Mucosa of stomach (tissue), 1 donor: ENCODE results near the gene ATP9B.

Experiments used
- H3K27me3 ChIP-seq: one replicate; pipeline ENCODE4 v1.7.0; 2013; ENCODE audit warnings: mild to moderate bottlenecking, low read length; ENCODE audit not compliant: control insufficient read depth, insufficient read depth
- H3K36me3 ChIP-seq: one replicate; pipeline ENCODE4 v1.7.0; 2013; ENCODE audit warnings: low read length; ENCODE audit not compliant: control insufficient read depth, insufficient read depth
- H3K4me1 ChIP-seq: one replicate; pipeline ENCODE4 v1.7.0; 2013; ENCODE audit warnings: mild to moderate bottlenecking, low read length; ENCODE audit not compliant: control insufficient read depth, insufficient read depth
- H3K4me3 ChIP-seq: one replicate; pipeline ENCODE4 v1.7.0; 2013; ENCODE audit warnings: low read length
- H3K9ac ChIP-seq: one replicate; pipeline ENCODE4 v1.7.0; 2013; ENCODE audit warnings: mild to moderate bottlenecking, low read length, moderate library complexity
- H3K9me3 ChIP-seq: one replicate; pipeline ENCODE4 v1.7.0; 2013; ENCODE audit warnings: mild to moderate bottlenecking, low read length, moderate library complexity; ENCODE audit not compliant: control insufficient read depth
- donor health status: Pancreatic carcinoma.

Gene ATP9B

GRCh38 chr18:79334496-79335233, 265.5 kb downstream of the ATP9B start:
- Histone ChIP-seq H3K4me3 (no peak overlapping the region), H3K36me3 (peaks cover 5% of the 10 kb centered on the region), H3K9ac (no peak overlapping the region), H3K9me3 (no peaks in the 10 kb centered on the region), H3K27me3 (no peaks in the 10 kb centered on the region), H3K4me1 (no peaks in the 10 kb centered on the region)

DNA sequence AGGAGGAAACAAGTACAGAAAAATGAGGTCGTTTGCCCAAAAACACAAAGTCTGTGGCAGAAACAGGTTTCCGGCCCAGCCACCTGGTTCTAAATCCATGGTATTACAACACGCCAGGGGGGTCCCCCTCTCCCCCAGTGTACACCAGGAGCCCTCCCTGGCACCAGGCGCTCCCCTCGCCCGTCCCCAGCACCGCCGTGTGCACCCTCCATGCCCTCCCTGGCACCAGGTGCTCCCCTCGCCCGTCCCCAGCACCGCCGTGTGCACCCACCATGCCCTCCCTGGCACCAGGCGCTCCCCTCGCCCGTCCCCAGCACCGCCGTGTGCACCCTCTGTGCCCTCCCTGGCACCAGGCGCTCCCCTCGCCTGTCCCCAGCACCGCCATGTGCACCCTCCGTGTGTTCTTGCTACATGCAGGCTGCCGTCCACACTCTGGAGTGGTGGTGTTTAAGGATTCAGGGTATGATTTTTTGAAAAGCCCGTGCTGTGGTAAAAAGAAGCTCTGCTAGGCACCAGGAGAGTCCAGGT, 266.7 kb downstream of the ATP9B start:
- H3K9ac ChIP-seq: no peak overlapping the region
- no peaks in the 10 kb centered on the region for H3K4me1 ChIP-seq
- no peaks in the 10 kb centered on the region for H3K27me3 ChIP-seq
- no peaks in the 10 kb centered on the region for H3K9me3 ChIP-seq
- H3K4me3 ChIP-seq: no peak overlapping the region
- H3K36me3 ChIP-seq: peaks cover 5% of the 10 kb centered on the region

DNA sequence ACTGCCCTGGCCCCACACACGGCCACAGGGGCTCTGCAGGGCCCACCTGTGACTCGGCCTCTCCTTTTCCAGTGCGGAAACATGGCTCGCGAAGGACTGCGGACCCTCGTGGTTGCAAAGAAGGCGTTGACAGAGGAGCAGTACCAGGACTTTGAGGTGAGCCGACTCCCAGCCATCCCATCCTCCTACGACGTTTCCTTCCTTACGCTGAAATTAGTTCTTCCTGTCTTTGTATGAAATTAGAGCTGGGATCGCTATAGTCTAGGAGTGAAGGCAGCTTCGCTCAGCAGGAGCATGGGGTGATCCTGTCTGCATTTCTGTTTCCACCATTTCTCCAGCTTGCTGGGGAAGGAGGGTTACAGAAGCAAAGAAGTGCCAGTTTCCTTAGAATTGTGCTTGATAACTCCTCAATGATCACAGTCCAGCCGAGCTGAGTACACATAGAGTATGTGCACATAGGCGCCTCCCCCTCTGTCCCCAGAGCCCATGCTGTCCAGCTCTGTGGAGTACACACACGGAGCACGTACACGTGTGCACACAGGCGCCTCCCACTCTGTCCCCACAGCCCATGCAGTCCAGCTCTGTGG, 267.5 kb downstream of the ATP9B start:
- Histone ChIP-seq H3K36me3 (peaks cover 5% of the 10 kb centered on the region), H3K4me1 (no peaks in the 10 kb centered on the region), H3K9ac (no peak overlapping the region), H3K4me3 (no peak overlapping the region), H3K9me3 (no peaks in the 10 kb centered on the region), H3K27me3 (no peaks in the 10 kb centered on the region)

- H3K9me3 ChIP-seq: no peaks in the 10 kb centered on the region
- H3K9ac ChIP-seq: no peak overlapping the region
- peaks cover 5% of the 10 kb centered on the region for H3K36me3 ChIP-seq
These were observed 268.0 kb downstream of the ATP9B start for GRCh38 chr18:79337184-79337583.

GRCh38 chr18:79337620-79338019, 268.4 kb downstream of the ATP9B start:
- no peak overlapping the region for H3K9ac ChIP-seq
- no peaks in the 10 kb centered on the region for H3K27me3 ChIP-seq
- H3K9me3 ChIP-seq: no peaks in the 10 kb centered on the region
- no peak overlapping the region for H3K4me3 ChIP-seq
- H3K4me1 ChIP-seq: no peaks in the 10 kb centered on the region
- peaks cover 5% of the 10 kb centered on the region for H3K36me3 ChIP-seq

More at GRCh38 chr18:79337184-79337583, 268.0 kb downstream of the ATP9B start:
- H3K4me1 ChIP-seq: no peaks in the 10 kb centered on the region
- H3K4me3 ChIP-seq: no peak overlapping the region
- H3K27me3 ChIP-seq: no peaks in the 10 kb centered on the region

DNA sequence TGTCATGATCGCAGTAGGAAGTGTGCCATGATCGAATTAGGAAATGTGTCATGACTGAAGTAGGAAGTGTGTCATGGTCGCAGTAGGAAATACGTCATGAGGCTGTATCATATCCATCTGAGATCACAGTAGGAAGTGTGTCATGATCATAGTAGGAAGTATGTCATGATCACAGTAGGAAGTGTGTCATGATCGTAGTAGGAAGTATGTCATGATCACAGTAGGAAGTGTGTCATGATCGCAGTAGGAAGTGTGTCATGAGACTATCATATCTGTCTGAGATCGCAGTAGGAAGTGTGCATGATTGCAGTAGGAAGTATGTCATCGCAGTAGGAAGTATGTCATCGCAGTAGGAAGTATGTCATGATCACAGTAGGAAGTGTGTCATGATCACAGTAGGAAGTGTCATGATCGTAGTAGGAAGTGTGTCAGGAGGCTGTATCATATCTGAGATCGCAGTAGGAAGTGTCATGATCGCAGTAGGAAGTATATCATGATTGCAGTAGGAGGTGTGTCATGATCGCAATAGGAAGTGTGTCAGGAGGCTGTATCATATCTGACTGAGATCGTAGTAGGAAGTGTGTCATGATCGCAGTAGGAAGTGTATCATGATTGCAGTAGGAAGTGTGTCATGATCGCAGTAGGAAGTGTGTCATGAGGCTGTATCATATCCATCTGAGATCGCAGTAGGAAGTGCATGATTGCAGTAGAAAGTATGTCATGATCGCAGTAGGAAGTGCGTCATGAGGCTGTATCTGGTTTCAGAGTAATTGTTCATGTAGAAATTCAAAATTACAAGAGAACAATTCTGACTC, 270.1 kb downstream of the ATP9B start:
- H3K4me1 ChIP-seq: no peaks in the 10 kb centered on the region
- peaks cover 5% of the 10 kb centered on the region for H3K36me3 ChIP-seq
- no peaks in the 10 kb centered on the region for H3K27me3 ChIP-seq

GRCh38 chr18:79343567-79344207, 274.5 kb downstream of the ATP9B start:
- Histone ChIP-seq H3K9me3 (no peaks in the 10 kb centered on the region), H3K9ac (peak overlapping the region; percentile 45), H3K36me3 (peaks cover 20% of the 10 kb centered on the region), H3K27me3 (no peaks in the 10 kb centered on the region), H3K4me3 (peak overlapping the region; percentile 9), H3K4me1 (no peaks in the 10 kb centered on the region)

More for the DNA sequence above, 270.1 kb downstream of the ATP9B start:
- H3K9ac ChIP-seq: no peak overlapping the region
- H3K9me3 ChIP-seq: no peaks in the 10 kb centered on the region
- no peak overlapping the region for H3K4me3 ChIP-seq

DNA sequence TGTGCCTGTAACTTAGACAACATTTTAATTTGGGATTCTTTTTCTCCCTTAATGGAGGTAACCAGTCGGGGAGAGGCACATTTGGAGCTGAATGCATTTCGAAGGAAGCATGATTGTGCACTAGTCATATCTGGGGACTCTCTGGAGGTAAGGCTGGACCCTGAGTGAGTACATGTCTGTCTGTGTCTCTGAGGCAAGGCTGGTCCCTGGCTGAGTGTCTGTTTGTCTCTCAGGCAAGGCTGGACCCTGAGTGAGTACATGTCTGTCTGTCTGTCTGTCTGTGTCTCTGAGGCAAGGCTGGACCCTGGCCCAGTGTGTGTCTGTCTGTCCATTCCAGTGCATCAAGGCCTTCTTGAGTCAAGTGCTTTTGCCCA, 275.0 kb downstream of the ATP9B start:
- H3K9me3 ChIP-seq: no peaks in the 10 kb centered on the region
- peak overlapping the region; percentile 9 for H3K4me3 ChIP-seq
- H3K36me3 ChIP-seq: peaks cover 18% of the 10 kb centered on the region
- H3K9ac ChIP-seq: peak overlapping the region; percentile 9
- no peaks in the 10 kb centered on the region for H3K4me1 ChIP-seq
- H3K27me3 ChIP-seq: no peaks in the 10 kb centered on the region

GRCh38 chr18:79345366-79345765, 276.2 kb downstream of the ATP9B start:
- Histone ChIP-seq H3K9me3 (no peaks in the 10 kb centered on the region), H3K36me3 (peaks cover 14% of the 10 kb centered on the region), H3K4me1 (no peaks in the 10 kb centered on the region), H3K9ac (no peak overlapping the region), H3K4me3 (no peak overlapping the region), H3K27me3 (no peaks in the 10 kb centered on the region)

DNA sequence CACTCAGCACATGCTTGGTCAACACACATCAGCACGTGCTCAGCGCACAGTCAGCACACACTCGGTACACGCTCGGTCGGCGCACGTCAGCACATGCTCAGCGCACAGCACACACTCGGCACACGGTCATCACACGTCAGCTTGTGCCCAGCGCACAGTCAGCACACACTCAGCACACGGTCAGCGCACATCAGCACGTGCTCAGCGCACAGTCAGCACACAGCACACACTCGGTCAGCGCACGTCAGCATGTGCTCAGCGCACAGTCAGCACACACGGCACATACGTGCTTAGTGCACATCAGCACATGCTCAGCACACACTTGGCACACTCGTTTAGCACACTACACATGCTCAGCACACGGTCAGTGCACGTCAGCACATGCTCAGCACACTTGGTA, 276.8 kb downstream of the ATP9B start:
- Histone ChIP-seq H3K9ac (no peak overlapping the region), H3K27me3 (no peaks in the 10 kb centered on the region), H3K4me1 (no peaks in the 10 kb centered on the region), H3K36me3 (peaks cover 14% of the 10 kb centered on the region), H3K4me3 (no peak overlapping the region), H3K9me3 (no peaks in the 10 kb centered on the region)

- H3K4me1 ChIP-seq: no peaks in the 10 kb centered on the region
- no peak overlapping the region for H3K4me3 ChIP-seq
- no peaks in the 10 kb centered on the region for H3K9me3 ChIP-seq
- H3K9ac ChIP-seq: no peak overlapping the region
- peaks cover 14% of the 10 kb centered on the region for H3K36me3 ChIP-seq
- no peaks in the 10 kb centered on the region for H3K27me3 ChIP-seq
These were observed 278.9 kb downstream of the ATP9B start for GRCh38 chr18:79348066-79348465.
